ENCODE measurements around the gene CAPZB. TPM values are rescaled to one million over a fixed set of nuclear protein-coding genes. Genes with fewer than 3 reads are reported as not detected.

CAPZB gene
- polyA plus RNA-seq, 1 donor from 2014 or later = 159 TPM

DNA sequence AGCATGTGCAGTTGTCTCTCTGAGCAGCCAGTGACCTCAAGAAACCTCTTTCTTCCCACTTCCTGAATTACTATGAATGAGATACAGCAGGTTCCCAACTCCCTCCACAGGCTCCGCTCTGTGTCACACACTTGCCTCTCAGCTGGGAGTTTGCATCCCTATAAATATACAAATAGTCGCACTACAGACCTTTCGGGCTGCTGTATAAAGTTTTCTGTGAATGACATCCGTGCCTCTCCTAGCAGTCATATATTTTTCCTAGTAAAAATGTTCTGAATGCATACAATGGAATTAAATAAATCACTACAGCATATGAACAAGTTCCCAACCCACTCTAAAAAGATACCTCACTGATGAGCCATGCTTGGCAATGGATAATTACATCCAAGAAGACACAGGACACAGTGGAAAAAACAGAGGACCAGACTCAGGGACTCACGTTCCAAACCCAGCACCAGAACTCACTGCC lies 66.8 kb downstream of the CAPZB start:
- Histone ChIP-seq H3K9me2 (ENCODE audit: insufficient read depth, low read length) (no peaks in the 10 kb centered on the region), H3K4me3 (ENCODE audit: low read length) (no peak overlapping the region), H3K36me3 (ENCODE audit: insufficient read depth, low read length) (no peaks in the 10 kb centered on the region), H3K27ac (ENCODE audit: low read length) (no peak overlapping the region), H3K79me2 (replicated peaks; ENCODE audit: insufficient read depth, low read length) (peaks cover 10% of the 10 kb centered on the region), H3K9me3 (ENCODE audit: low read length) (no peaks in the 10 kb centered on the region), H3K27me3 (ENCODE audit: insufficient read depth, low read depth, low read length) (no peaks in the 10 kb centered on the region), H3F3A (ENCODE audit: insufficient read depth, low read length, poor library complexity, severe bottlenecking) (no peaks in the 10 kb centered on the region), H2AFZ (ENCODE audit: low read depth, low read length) (no peak overlapping the region), H3K4me2 (ENCODE audit: low read length) (no peak overlapping the region), H4K20me1 (ENCODE audit: insufficient read depth) (no peaks in the 10 kb centered on the region), H3K9ac (ENCODE audit: low read length) (no peak overlapping the region)
- no peak for TF ChIP-seq EP300 (conservative IDR thresholded peaks at IDR 0.05; ENCODE audit: poor library complexity, severe bottlenecking)

DNA sequence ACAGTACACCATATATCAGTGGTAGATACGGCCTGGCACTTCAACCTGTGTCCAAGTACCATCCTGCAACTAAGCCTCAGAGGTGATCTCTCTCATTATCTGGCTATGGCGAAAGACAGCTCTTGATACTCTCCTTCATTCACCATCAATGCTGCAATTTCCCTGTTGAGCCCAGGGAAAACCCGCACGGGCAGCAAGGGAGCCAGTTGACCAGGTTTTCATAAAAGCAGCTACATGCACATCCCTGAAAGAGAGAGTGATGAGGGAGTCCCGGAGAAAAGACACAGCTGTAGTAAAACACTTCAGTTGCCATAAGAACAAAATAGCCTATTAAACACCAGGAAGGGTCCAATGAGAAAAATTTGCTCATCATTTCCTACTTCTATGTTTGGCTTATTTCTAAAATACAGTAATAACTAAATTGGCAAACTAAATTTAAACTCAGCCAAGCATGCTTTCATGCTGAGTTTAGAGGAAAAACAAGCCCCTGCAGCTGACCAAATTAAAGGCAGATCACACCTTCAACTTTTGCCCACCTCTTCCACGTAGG lies 68.3 kb downstream of the CAPZB start:
- no peaks in the 10 kb centered on the region for H3K9me3 ChIP-seq (ENCODE audit: low read length)
- H3K4me3 ChIP-seq (ENCODE audit: low read length) = no peak overlapping the region
- H2AFZ ChIP-seq (ENCODE audit: low read depth, low read length) = no peak overlapping the region
- H3K27me3 ChIP-seq (ENCODE audit: insufficient read depth, low read depth, low read length) = no peaks in the 10 kb centered on the region
- no peaks in the 10 kb centered on the region for H3F3A ChIP-seq (ENCODE audit: insufficient read depth, low read length, poor library complexity, severe bottlenecking)
- H3K79me2 ChIP-seq (replicated peaks; ENCODE audit: insufficient read depth, low read length) = peaks cover 3% of the 10 kb centered on the region
- no peaks in the 10 kb centered on the region for H3K36me3 ChIP-seq (ENCODE audit: insufficient read depth, low read length)
- no peaks in the 10 kb centered on the region for H4K20me1 ChIP-seq (ENCODE audit: insufficient read depth)
- H3K27ac ChIP-seq (ENCODE audit: low read length) = no peak overlapping the region
- no peak overlapping the region for H3K4me2 ChIP-seq (ENCODE audit: low read length)
- H3K9me2 ChIP-seq (ENCODE audit: insufficient read depth, low read length) = no peaks in the 10 kb centered on the region
- no peak for TF ChIP-seq SMC3 (conservative IDR thresholded peaks at IDR 0.05; ENCODE audit: poor library complexity)
- TF ChIP-seq EZH2 (IDR thresholded peaks at IDR 0.05; ENCODE audit: borderline replicate concordance, insufficient read depth, low read length, poor library complexity, severe bottlenecking) = no peak
- TF ChIP-seq EP300 (conservative IDR thresholded peaks at IDR 0.05; ENCODE audit: poor library complexity, severe bottlenecking) = no peak
- no peak for TF ChIP-seq TAF1 (IDR thresholded peaks at IDR 0.05; ENCODE audit: low read depth)
- no peak for TF ChIP-seq REST (IDR thresholded peaks at IDR 0.05; ENCODE audit: borderline replicate concordance)
- no peak for TF ChIP-seq RAD21 (conservative IDR thresholded peaks at IDR 0.05)
- no peak for TF ChIP-seq POLR2AphosphoS5 (IDR thresholded peaks at IDR 0.05)
- no peak for TF ChIP-seq MXI1 (conservative IDR thresholded peaks at IDR 0.05; ENCODE audit: poor library complexity, severe bottlenecking)
- no peak for TF ChIP-seq CTCF (IDR thresholded peaks at IDR 0.05; ENCODE audit: poor library complexity, severe bottlenecking)
- no peak overlapping the region for H3K9ac ChIP-seq (ENCODE audit: low read length)
